GM18526 (cell line): ENCODE measurements around the gene EML4.

Experiments used
- POLR2A ChIP-seq: IDR thresholded peaks from 3 replicates; pipeline ENCODE4 v1.6.1; 2011; ENCODE audit not compliant: insufficient read length; ENCODE audit errors: extremely low read depth

Gene EML4

GRCh38 chr2:42303252-42303651 lies 134.1 kb downstream of the EML4 start:
- no peak for TF ChIP-seq POLR2A

- no peak for TF ChIP-seq POLR2A
These were observed 135.0 kb downstream of the EML4 start for GRCh38 chr2:42304059-42304713.

- no peak for TF ChIP-seq POLR2A
These were observed 138.0 kb downstream of the EML4 start for GRCh38 chr2:42307180-42307579.

- TF ChIP-seq POLR2A, result no peak
These were observed 140.2 kb downstream of the EML4 start for GRCh38 chr2:42309366-42309765.

- TF ChIP-seq POLR2A, result no peak
These were observed 140.9 kb downstream of the EML4 start for GRCh38 chr2:42310007-42310515.

GRCh38 chr2:42312106-42312505 lies 143.0 kb downstream of the EML4 start:
- TF ChIP-seq POLR2A, result no peak

GRCh38 chr2:42314892-42315468 lies 145.8 kb downstream of the EML4 start:
- no peak for TF ChIP-seq POLR2A

- no peak for TF ChIP-seq POLR2A
These were observed 146.8 kb downstream of the EML4 start for GRCh38 chr2:42315844-42316470.

GRCh38 chr2:42316910-42317309 lies 147.8 kb downstream of the EML4 start:
- TF ChIP-seq POLR2A, result no peak

- TF ChIP-seq POLR2A, result no peak
These were observed 148.3 kb downstream of the EML4 start for GRCh38 chr2:42317486-42317885.

GRCh38 chr2:42317945-42318344 lies 148.8 kb downstream of the EML4 start:
- TF ChIP-seq POLR2A, result no peak

GRCh38 chr2:42319265-42319664 lies 150.1 kb downstream of the EML4 start:
- TF ChIP-seq POLR2A, result no peak

- TF ChIP-seq POLR2A, result no peak
These were observed 152.4 kb downstream of the EML4 start for GRCh38 chr2:42321452-42322064.

GRCh38 chr2:42324244-42324643 lies 155.1 kb downstream of the EML4 start:
- no peak for TF ChIP-seq POLR2A

GRCh38 chr2:42324949-42325348 lies 155.8 kb downstream of the EML4 start:
- no peak for TF ChIP-seq POLR2A

GRCh38 chr2:42325609-42326008 lies 156.5 kb downstream of the EML4 start:
- TF ChIP-seq POLR2A, result no peak
